HG03135 (cell line): ENCODE measurements around the gene PASK.
"Not testable (repeated sequence)": the region's sequence is repeated elsewhere in the genome, so short reads cannot be mapped to it uniquely, and the experiment has no call there.

Experiments
- ATAC-seq: cut with Tn5 transposase; IDR thresholded peaks from one replicate; pipeline ENCODE4 v1.9.1; 2021; ENCODE audit warnings: mild to moderate bottlenecking, moderate library complexity; ENCODE audit not compliant: unreplicated experiment

The PASK gene

GRCh38 chr2:241148891-241149674 is at the start of gene PASK:
PASK (minus strand) TSS chr2:241149472; CDS start chr2:241143032, 6,440 bp downstream.
- ATAC-seq = peak; percentile 71

- no peak for ATAC-seq
Measured at GRCh38 chr2:241198381-241199279, 49.4 kb upstream of the PASK start.

GRCh38 chr2:241197947-241198346 is 48.7 kb upstream of the PASK start:
- ATAC-seq = no peak

- ATAC-seq = not testable (repeated sequence)
Measured at GRCh38 chr2:241197246-241197645, 48.0 kb upstream of the PASK start.

- no peak for ATAC-seq
Measured at GRCh38 chr2:241195506-241196130, 46.3 kb upstream of the PASK start.

GRCh38 chr2:241194811-241195210 is 45.5 kb upstream of the PASK start:
- no peak for ATAC-seq

- no peak for ATAC-seq
Measured at GRCh38 chr2:241193271-241193670, 44.0 kb upstream of the PASK start.

GRCh38 chr2:241191081-241191480 is 41.8 kb upstream of the PASK start:
- ATAC-seq = no peak

GRCh38 chr2:241190291-241190981 is 41.2 kb upstream of the PASK start:
- no peak for ATAC-seq

GRCh38 chr2:241189856-241190201 is 40.6 kb upstream of the PASK start:
- ATAC-seq = no peak

GRCh38 chr2:241189093-241189855 is 40.0 kb upstream of the PASK start:
- ATAC-seq = no peak

- ATAC-seq = no peak
Measured at GRCh38 chr2:241188361-241189092, 39.3 kb upstream of the PASK start, which contains the start of gene ANO7. ANO7 (plus strand) TSS chr2:241188677; CDS start chr2:241190064, 1,387 bp downstream.

GRCh38 chr2:241187918-241188234 is 38.6 kb upstream of the PASK start:
- no peak for ATAC-seq

GRCh38 chr2:241187101-241187917 is 38.0 kb upstream of the PASK start:
- no peak for ATAC-seq

- no peak for ATAC-seq
Measured at GRCh38 chr2:241185961-241186360, 36.7 kb upstream of the PASK start.

GRCh38 chr2:241184901-241185300 is 35.6 kb upstream of the PASK start:
- ATAC-seq = no peak

- ATAC-seq = no peak
Measured at GRCh38 chr2:241183221-241183620, 33.9 kb upstream of the PASK start.

GRCh38 chr2:241182531-241183133 is 33.4 kb upstream of the PASK start:
- ATAC-seq = no peak
